HEK293 (cell line): ENCODE results near the gene GCDH.

Experiments
- FEZF1 ChIP-seq: fragments of 450-650 bp; formaldehyde crosslinking; IDR thresholded peaks from 2 replicates; pipeline ENCODE4 v1.5.1; 2016; ENCODE audit warnings: missing biosample characterization, missing genetic modification characterization
- IKZF3 ChIP-seq: fragments of 450-650 bp; IDR thresholded peaks from 2 replicates; pipeline ENCODE4 v1.5.0; 2018; ENCODE audit warnings: missing biosample characterization, mild to moderate bottlenecking, missing genetic modification characterization, moderate library complexity
- KLF10 ChIP-seq: fragments of 450-650 bp; IDR thresholded peaks from 2 replicates; pipeline ENCODE4 v1.5.1; 2018; ENCODE audit warnings: missing biosample characterization, mild to moderate bottlenecking, missing genetic modification characterization
- SCRT2 ChIP-seq: fragments of 450-650 bp; formaldehyde crosslinking; IDR thresholded peaks from 2 replicates; pipeline ENCODE4 v1.5.1; 2016; ENCODE audit warnings: missing biosample characterization, missing genetic modification characterization
- SP2 ChIP-seq: fragments of 450-650 bp; formaldehyde crosslinking; IDR thresholded peaks from 2 replicates; pipeline ENCODE4 v1.5.1; 2016; ENCODE audit warnings: missing biosample characterization, missing genetic modification characterization
- SP7 ChIP-seq: fragments of 450-650 bp; formaldehyde crosslinking; IDR thresholded peaks from 2 replicates; pipeline ENCODE4 v1.5.1; 2016; ENCODE audit warnings: missing biosample characterization, missing genetic modification characterization
- WT1 ChIP-seq: fragments of 450-650 bp; formaldehyde crosslinking; IDR thresholded peaks from 2 replicates; pipeline ENCODE4 v1.5.1; 2016; ENCODE audit warnings: missing biosample characterization, missing genetic modification characterization
- ZBTB17 ChIP-seq: fragments of 450-650 bp; formaldehyde crosslinking; IDR thresholded peaks from 2 replicates; pipeline ENCODE4 v1.5.1; 2016; ENCODE audit warnings: missing biosample characterization, missing genetic modification characterization
- ZBTB44 ChIP-seq: fragments of 450-650 bp; IDR thresholded peaks from 2 replicates; pipeline ENCODE4 v1.5.1; 2018; ENCODE audit warnings: missing biosample characterization, mild to moderate bottlenecking, missing genetic modification characterization
- ZBTB48 ChIP-seq: fragments of 450-650 bp; formaldehyde crosslinking; IDR thresholded peaks from 2 replicates; pipeline ENCODE4 v1.5.1; 2016; ENCODE audit warnings: missing biosample characterization, missing genetic modification characterization
- ZBTB6 ChIP-seq: fragments of 450-650 bp; formaldehyde crosslinking; IDR thresholded peaks from 2 replicates; pipeline ENCODE4 v1.5.1; 2017; ENCODE audit warnings: missing biosample characterization, missing genetic modification characterization
- ZEB2 ChIP-seq: fragments of 450-650 bp; formaldehyde crosslinking; IDR thresholded peaks from 2 replicates; pipeline ENCODE4 v1.5.1; 2016; ENCODE audit warnings: missing biosample characterization, missing genetic modification characterization
- ZFP69B ChIP-seq: fragments of 450-650 bp; formaldehyde crosslinking; IDR thresholded peaks from 2 replicates; pipeline ENCODE4 v1.5.1; 2016; ENCODE audit warnings: missing biosample characterization, missing genetic modification characterization
- ZIC2 ChIP-seq: fragments of 450-650 bp; formaldehyde crosslinking; IDR thresholded peaks from 2 replicates; pipeline ENCODE4 v1.5.1; 2016; ENCODE audit warnings: missing biosample characterization, missing genetic modification characterization
- ZNF184 ChIP-seq: fragments of 450-650 bp; IDR thresholded peaks from 2 replicates; pipeline ENCODE4 v1.5.1; 2018; ENCODE audit warnings: missing biosample characterization, mild to moderate bottlenecking, missing genetic modification characterization
- ZNF274 ChIP-seq, 2 experiments: fragments of 200-500 bp in 1 of 2; fragments of 450-650 bp in 1 of 2; sonication (Bioruptor generic) in 1 of 2; formaldehyde crosslinking in 1 of 2; IDR thresholded peaks; 2 replicates each; pipeline versions ENCODE4 v1.5.1 to v1.6.1; 2014 to 2016; ENCODE audit warnings: borderline replicate concordance in 1 of 2, inconsistent platforms in 1 of 2, low read length in 1 of 2, missing biosample characterization in 1 of 2, missing genetic modification characterization in 1 of 2
- ZNF335 ChIP-seq: fragments of 450-650 bp; formaldehyde crosslinking; conservative IDR thresholded peaks from 2 replicates; pipeline ENCODE4 v1.5.1; 2016; ENCODE audit warnings: missing biosample characterization, missing genetic modification characterization
- ZNF341 ChIP-seq: fragments of 450-650 bp; formaldehyde crosslinking; IDR thresholded peaks from 2 replicates; pipeline ENCODE4; 2016; ENCODE audit warnings: low read depth, missing biosample characterization, missing genetic modification characterization
- ZNF366 ChIP-seq: fragments of 450-650 bp; formaldehyde crosslinking; conservative IDR thresholded peaks from 2 replicates; pipeline ENCODE4 v1.5.1; 2016; ENCODE audit warnings: missing biosample characterization, missing genetic modification characterization
- ZNF398 ChIP-seq: fragments of 450-650 bp; formaldehyde crosslinking; IDR thresholded peaks from 2 replicates; pipeline ENCODE4 v1.5.1; 2017; ENCODE audit warnings: missing biosample characterization, missing genetic modification characterization
- ZNF558 ChIP-seq: fragments of 450-650 bp; formaldehyde crosslinking; IDR thresholded peaks from 2 replicates; pipeline ENCODE4 v1.5.1; 2016; ENCODE audit warnings: missing biosample characterization, missing genetic modification characterization
- ZNF600 ChIP-seq: fragments of 450-650 bp; formaldehyde crosslinking; IDR thresholded peaks from 2 replicates; pipeline ENCODE4 v1.5.1; 2016; ENCODE audit warnings: missing biosample characterization, missing genetic modification characterization
- ZNF629 ChIP-seq: fragments of 450-650 bp; formaldehyde crosslinking; IDR thresholded peaks from 2 replicates; pipeline ENCODE4 v1.5.1; 2017; ENCODE audit warnings: missing biosample characterization, missing genetic modification characterization
- ZNF704 ChIP-seq: fragments of 450-650 bp; formaldehyde crosslinking; IDR thresholded peaks from 2 replicates; pipeline ENCODE4 v1.5.1; 2016; ENCODE audit warnings: missing biosample characterization, missing genetic modification characterization
- ZNF843 ChIP-seq: fragments of 450-650 bp; formaldehyde crosslinking; IDR thresholded peaks from 2 replicates; pipeline ENCODE4 v1.5.1; 2016; ENCODE audit warnings: missing biosample characterization, missing genetic modification characterization
- TF ChIP-seq, protein P1 (sequence below): fragments of 450-650 bp; formaldehyde crosslinking; IDR thresholded peaks from 2 replicates; pipeline ENCODE4 v1.5.1; 2016; ENCODE audit warnings: missing biosample characterization, missing genetic modification characterization
- TF ChIP-seq, protein P2 (sequence below): fragments of 450-650 bp; formaldehyde crosslinking; IDR thresholded peaks from 2 replicates; pipeline ENCODE4 v1.5.1; 2016; ENCODE audit warnings: missing biosample characterization, missing genetic modification characterization
- TF ChIP-seq, protein P3 (sequence below): fragments of 450-650 bp; formaldehyde crosslinking; IDR thresholded peaks from 2 replicates; pipeline ENCODE4 v1.5.1; 2016; ENCODE audit warnings: missing biosample characterization, missing genetic modification characterization

Gene GCDH

GRCh38 chr19:12913011-12913561, 22.1 kb downstream of the GCDH start (continued):
- TF ChIP-seq FEZF1 (tag by site-specific recombination), result peak; percentile 88
- 0 out of 2 replicates have a peak, but pooled peaks have one; percentile 17 for TF ChIP-seq ZNF843 (tag by site-specific recombination)
- no peak for TF ChIP-seq ZNF704
- TF ChIP-seq ZNF366, result peak; percentile 48; the same call in 1 of the 2 replicates
- TF ChIP-seq SCRT2 (tag by site-specific recombination), result 0 out of 2 replicates have a peak, but pooled peaks have one; percentile 27
- TF ChIP-seq ZEB2, result peak; percentile 82
- TF ChIP-seq, protein P1, sequence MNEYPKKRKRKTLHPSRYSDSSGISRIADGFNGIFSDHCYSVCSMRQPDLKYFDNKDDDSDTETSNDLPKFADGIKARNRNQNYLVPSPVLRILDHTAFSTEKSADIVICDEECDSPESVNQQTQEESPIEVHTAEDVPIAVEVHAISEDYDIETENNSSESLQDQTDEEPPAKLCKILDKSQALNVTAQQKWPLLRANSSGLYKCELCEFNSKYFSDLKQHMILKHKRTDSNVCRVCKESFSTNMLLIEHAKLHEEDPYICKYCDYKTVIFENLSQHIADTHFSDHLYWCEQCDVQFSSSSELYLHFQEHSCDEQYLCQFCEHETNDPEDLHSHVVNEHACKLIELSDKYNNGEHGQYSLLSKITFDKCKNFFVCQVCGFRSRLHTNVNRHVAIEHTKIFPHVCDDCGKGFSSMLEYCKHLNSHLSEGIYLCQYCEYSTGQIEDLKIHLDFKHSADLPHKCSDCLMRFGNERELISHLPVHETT (tag by site-specific recombination), result 0 out of 2 replicates have a peak, but pooled peaks have one; percentile 9
- TF ChIP-seq ZBTB48, result peak; percentile 89
- TF ChIP-seq, protein P2, sequence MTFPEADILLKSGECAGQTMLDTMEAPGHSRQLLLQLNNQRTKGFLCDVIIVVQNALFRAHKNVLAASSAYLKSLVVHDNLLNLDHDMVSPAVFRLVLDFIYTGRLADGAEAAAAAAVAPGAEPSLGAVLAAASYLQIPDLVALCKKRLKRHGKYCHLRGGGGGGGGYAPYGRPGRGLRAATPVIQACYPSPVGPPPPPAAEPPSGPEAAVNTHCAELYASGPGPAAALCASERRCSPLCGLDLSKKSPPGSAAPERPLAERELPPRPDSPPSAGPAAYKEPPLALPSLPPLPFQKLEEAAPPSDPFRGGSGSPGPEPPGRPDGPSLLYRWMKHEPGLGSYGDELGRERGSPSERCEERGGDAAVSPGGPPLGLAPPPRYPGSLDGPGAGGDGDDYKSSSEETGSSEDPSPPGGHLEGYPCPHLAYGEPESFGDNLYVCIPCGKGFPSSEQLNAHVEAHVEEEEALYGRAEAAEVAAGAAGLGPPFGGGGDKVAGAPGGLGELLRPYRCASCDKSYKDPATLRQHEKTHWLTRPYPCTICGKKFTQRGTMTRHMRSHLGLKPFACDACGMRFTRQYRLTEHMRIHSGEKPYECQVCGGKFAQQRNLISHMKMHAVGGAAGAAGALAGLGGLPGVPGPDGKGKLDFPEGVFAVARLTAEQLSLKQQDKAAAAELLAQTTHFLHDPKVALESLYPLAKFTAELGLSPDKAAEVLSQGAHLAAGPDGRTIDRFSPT (tag by site-specific recombination), result 0 out of 2 replicates have a peak, but pooled peaks have one; percentile 44
- TF ChIP-seq IKZF3 (tag by site-specific recombination), result peak; percentile 69; the same call in 1 of the 2 replicates
- TF ChIP-seq ZBTB44 (tag by site-specific recombination), result peak; percentile 96
- TF ChIP-seq ZNF398 (tag by site-specific recombination), result peak; percentile 81
- TF ChIP-seq ZNF274 (IDR thresholded peaks at IDR 0.05; ENCODE audit: low read length), result no peak
- no peak for TF ChIP-seq ZNF274 (tag by site-specific recombination; IDR thresholded peaks at IDR 0.05; ENCODE audit: borderline replicate concordance)
- TF ChIP-seq ZIC2 (tag by site-specific recombination), result peak; percentile 98
- TF ChIP-seq ZNF335 (tag by site-specific recombination), result peak; percentile 57; the same call in 1 of the 2 replicates
- peak; percentile 98 for TF ChIP-seq ZBTB17 (tag by site-specific recombination)
- TF ChIP-seq KLF10 (tag by site-specific recombination), result 0 out of 2 replicates have a peak, but pooled peaks have one; percentile 32
- TF ChIP-seq ZBTB6, result 0 out of 2 replicates have a peak, but pooled peaks have one; percentile 60
- no peak for TF ChIP-seq ZNF184 (tag by site-specific recombination)
- TF ChIP-seq, protein P3, sequence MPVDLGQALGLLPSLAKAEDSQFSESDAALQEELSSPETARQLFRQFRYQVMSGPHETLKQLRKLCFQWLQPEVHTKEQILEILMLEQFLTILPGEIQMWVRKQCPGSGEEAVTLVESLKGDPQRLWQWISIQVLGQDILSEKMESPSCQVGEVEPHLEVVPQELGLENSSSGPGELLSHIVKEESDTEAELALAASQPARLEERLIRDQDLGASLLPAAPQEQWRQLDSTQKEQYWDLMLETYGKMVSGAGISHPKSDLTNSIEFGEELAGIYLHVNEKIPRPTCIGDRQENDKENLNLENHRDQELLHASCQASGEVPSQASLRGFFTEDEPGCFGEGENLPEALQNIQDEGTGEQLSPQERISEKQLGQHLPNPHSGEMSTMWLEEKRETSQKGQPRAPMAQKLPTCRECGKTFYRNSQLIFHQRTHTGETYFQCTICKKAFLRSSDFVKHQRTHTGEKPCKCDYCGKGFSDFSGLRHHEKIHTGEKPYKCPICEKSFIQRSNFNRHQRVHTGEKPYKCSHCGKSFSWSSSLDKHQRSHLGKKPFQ (tag by site-specific recombination), result no peak
- TF ChIP-seq ZNF600 (tag by site-specific recombination), result peak; percentile 95
- peak; percentile 71; the same call in 1 of the 2 replicates for TF ChIP-seq SP7 (tag by site-specific recombination)
- peak; percentile 96 for TF ChIP-seq ZNF341 (tag by site-specific recombination)
- TF ChIP-seq SP2, result peak; percentile 69
- TF ChIP-seq WT1, result peak; percentile 46
- TF ChIP-seq ZNF558 (tag by site-specific recombination), result no peak; the same call in 1 of the 2 replicates
- TF ChIP-seq ZFP69B (tag by site-specific recombination), result peak; percentile 98
- peak; percentile 56; the same call in 1 of the 2 replicates for TF ChIP-seq ZNF629 (tag by site-specific recombination)
